KMS-11 (cell line): Measurements from ENCODE around the gene EEF1AKMT3.
A peak's percentile ranks its signal among the peaks of the same experiment; 100 is the strongest.

ENCODE experiments used
- H2AFZ ChIP-seq: fragments of 200-600 bp; sonication (generic); 2 replicates; pipeline ENCODE4 v1.6.1; 2016; ENCODE audit warnings: antibody characterized with exemption, mixed run types, low read depth
- H3K27ac ChIP-seq: fragments of 200-600 bp; sonication (generic); 2 replicates; pipeline ENCODE4 v1.6.1; 2016; ENCODE audit warnings: mild to moderate bottlenecking, mixed run types
- H3K27me3 ChIP-seq: fragments of 200-600 bp; sonication (generic); 2 replicates; pipeline ENCODE4 v1.6.1; 2017; ENCODE audit warnings: mild to moderate bottlenecking, low read depth, mixed run types, moderate library complexity; ENCODE audit not compliant: insufficient read depth
- H3K36me3 ChIP-seq: fragments of 200-600 bp; sonication (generic); 2 replicates; pipeline ENCODE4 v1.6.1; 2017; ENCODE audit warnings: mild to moderate bottlenecking, mixed run types; ENCODE audit not compliant: insufficient read depth
- H3K4me1 ChIP-seq: fragments of 200-600 bp; sonication (generic); 2 replicates; pipeline ENCODE4 v1.6.1; 2016; ENCODE audit warnings: mild to moderate bottlenecking, low read depth, mixed run types; ENCODE audit not compliant: poor library complexity, severe bottlenecking
- H3K4me2 ChIP-seq: fragments of 200-600 bp; sonication (generic); 2 replicates; pipeline ENCODE4 v1.7.0; 2016; ENCODE audit warnings: mild to moderate bottlenecking, mixed run types
- H3K4me3 ChIP-seq: fragments of 200-600 bp; sonication (generic); IDR thresholded peaks from 2 replicates; pipeline ENCODE4 v1.6.1; 2017; ENCODE audit warnings: low read depth, low read length, mixed read lengths; ENCODE audit not compliant: insufficient read depth
- H3K79me2 ChIP-seq: fragments of 200-600 bp; sonication (generic); 2 replicates; pipeline ENCODE4 v1.6.1; 2016; ENCODE audit warnings: low read depth, mixed run types; ENCODE audit not compliant: insufficient read depth
- H3K9ac ChIP-seq: fragments of 200-600 bp; sonication (generic); 2 replicates; pipeline ENCODE4 v1.6.1; 2016; ENCODE audit warnings: mild to moderate bottlenecking, mixed run types
- H4K20me1 ChIP-seq: fragments of 200-600 bp; sonication (generic); 2 replicates; pipeline ENCODE4 v1.6.1; 2016; ENCODE audit warnings: mild to moderate bottlenecking, mixed run types; ENCODE audit not compliant: insufficient read depth
- CTCF ChIP-seq: fragments of 200-600 bp; sonication (generic); conservative IDR thresholded peaks from 2 replicates; pipeline ENCODE4 v1.6.1; 2017; ENCODE audit warnings: low read depth, mild to moderate bottlenecking, antibody characterized with exemption, low read length, moderate library complexity, mixed read lengths

The EEF1AKMT3 gene

GRCh38 chr12:57756406-57757341 is 15.7 kb upstream of the EEF1AKMT3 start:
- H3K27me3 ChIP-seq: no peaks in the 10 kb centered on the region

GRCh38 chr12:57757771-57758170 is 14.6 kb upstream of the EEF1AKMT3 start:
- TF ChIP-seq CTCF: no peak
- H3K4me1 ChIP-seq: peaks cover 29% of the 10 kb centered on the region
- H2AFZ ChIP-seq: no peak overlapping the region
- no peak overlapping the region for H3K27ac ChIP-seq
- H3K36me3 ChIP-seq: no peaks in the 10 kb centered on the region
- H3K4me3 ChIP-seq: no peak overlapping the region
- H3K9ac ChIP-seq: no peak overlapping the region
- H3K27me3 ChIP-seq: no peaks in the 10 kb centered on the region
- peaks cover 2% of the 10 kb centered on the region; the same call in 1 of the 2 replicates for H3K79me2 ChIP-seq
- H4K20me1 ChIP-seq: no peaks in the 10 kb centered on the region
- no peak overlapping the region for H3K4me2 ChIP-seq

More at GRCh38 chr12:57756406-57757341, 15.7 kb upstream of the EEF1AKMT3 start:
- H4K20me1 ChIP-seq: no peaks in the 10 kb centered on the region
- H3K4me3 ChIP-seq: peak overlapping the region; percentile 43
- H3K4me1 ChIP-seq: peaks cover 31% of the 10 kb centered on the region
- H3K27ac ChIP-seq: no peak overlapping the region
- peak; percentile 67 for TF ChIP-seq CTCF
- peak overlapping the region; percentile 93 for H3K4me2 ChIP-seq
- no peak overlapping the region for H3K9ac ChIP-seq
- H3K79me2 ChIP-seq: peaks cover 10% of the 10 kb centered on the region
- H2AFZ ChIP-seq: no peak overlapping the region
- no peaks in the 10 kb centered on the region for H3K36me3 ChIP-seq

GRCh38 chr12:57758552-57759359 is 13.7 kb upstream of the EEF1AKMT3 start:
- no peak overlapping the region for H3K4me3 ChIP-seq
- no peak overlapping the region for H3K27ac ChIP-seq
- no peak overlapping the region for H3K4me2 ChIP-seq
- no peaks in the 10 kb centered on the region for H3K79me2 ChIP-seq
- H3K36me3 ChIP-seq: no peaks in the 10 kb centered on the region
- peaks cover 19% of the 10 kb centered on the region for H3K4me1 ChIP-seq
- TF ChIP-seq CTCF: no peak
- no peak overlapping the region for H3K9ac ChIP-seq
- no peaks in the 10 kb centered on the region for H4K20me1 ChIP-seq
- H3K27me3 ChIP-seq: no peaks in the 10 kb centered on the region; the same call in 1 of the 2 replicates
- H2AFZ ChIP-seq: no peak overlapping the region

GRCh38 chr12:57759360-57759980 is 12.9 kb upstream of the EEF1AKMT3 start:
- peaks cover 4% of the 10 kb centered on the region for H3K27me3 ChIP-seq

More at GRCh38 chr12:57759360-57759980, 12.9 kb upstream of the EEF1AKMT3 start:
- Histone ChIP-seq H4K20me1 (no peaks in the 10 kb centered on the region), H3K4me2 (no peak overlapping the region), H2AFZ (no peak overlapping the region), H3K4me1 (peaks cover 12% of the 10 kb centered on the region), H3K4me3 (no peak overlapping the region), H3K27ac (no peak overlapping the region), H3K79me2 (no peaks in the 10 kb centered on the region), H3K9ac (no peak overlapping the region), H3K36me3 (no peaks in the 10 kb centered on the region)
- TF ChIP-seq CTCF: peak; percentile 94
